T-helper 17 cell (primary cell): ENCODE measurements around the gene DHX30. TPM values are rescaled to one million over a fixed set of nuclear protein-coding genes. Genes with fewer than 3 reads are reported as not detected.
"Not testable (repeated sequence)": the region's sequence is repeated elsewhere in the genome, so short reads cannot be mapped to it uniquely, and the experiment has no call there.

Experiments used
- ATAC-seq: fragments of 150-1000 bp; cut with Tn5 transposase; 2 replicates; pipeline ENCODE4 v1.10.0; 2021; ENCODE audit warnings: mild to moderate bottlenecking, moderate library complexity
- DNase-seq, 3 donors: peaks; one replicate each; pipeline versions ENCODE4 v3.0.0 to v3.0.0-alpha.2; 2020 to 2021
- H3K9me3 ChIP-seq: one replicate; pipeline ENCODE4 v1.7.0; 2013; ENCODE audit warnings: low read length, mild to moderate bottlenecking; ENCODE audit not compliant: control insufficient read depth, poor library complexity, severe bottlenecking
- H3K27ac Mint-ChIP-seq: one replicate; pipeline ENCODE4 v1.8.0; 2022; ENCODE audit warnings: mild to moderate bottlenecking, moderate library complexity, mixed read lengths
- H3K27me3 Mint-ChIP-seq: one replicate; pipeline ENCODE4 v1.8.0; 2022; ENCODE audit warnings: mixed read lengths
- H3K36me3 Mint-ChIP-seq: one replicate; pipeline ENCODE4 v1.8.0; 2022; ENCODE audit warnings: low read depth, mixed read lengths
- H3K4me1 Mint-ChIP-seq: one replicate; pipeline ENCODE4 v1.8.0; 2022; ENCODE audit warnings: mild to moderate bottlenecking, mixed read lengths
- H3K4me3 Mint-ChIP-seq: one replicate; pipeline ENCODE4 v1.8.0; 2022; ENCODE audit warnings: mild to moderate bottlenecking, moderate library complexity, mixed read lengths
- total RNA-seq, 4 donors: library from RNA in 2 of 4; stranded (reverse) in 2 of 4; gene quantifications; one replicate each; pipeline ENCODE4 v1.2.3 and lab custom pipeline; 2022 to 2026

Gene DHX30, protein sequence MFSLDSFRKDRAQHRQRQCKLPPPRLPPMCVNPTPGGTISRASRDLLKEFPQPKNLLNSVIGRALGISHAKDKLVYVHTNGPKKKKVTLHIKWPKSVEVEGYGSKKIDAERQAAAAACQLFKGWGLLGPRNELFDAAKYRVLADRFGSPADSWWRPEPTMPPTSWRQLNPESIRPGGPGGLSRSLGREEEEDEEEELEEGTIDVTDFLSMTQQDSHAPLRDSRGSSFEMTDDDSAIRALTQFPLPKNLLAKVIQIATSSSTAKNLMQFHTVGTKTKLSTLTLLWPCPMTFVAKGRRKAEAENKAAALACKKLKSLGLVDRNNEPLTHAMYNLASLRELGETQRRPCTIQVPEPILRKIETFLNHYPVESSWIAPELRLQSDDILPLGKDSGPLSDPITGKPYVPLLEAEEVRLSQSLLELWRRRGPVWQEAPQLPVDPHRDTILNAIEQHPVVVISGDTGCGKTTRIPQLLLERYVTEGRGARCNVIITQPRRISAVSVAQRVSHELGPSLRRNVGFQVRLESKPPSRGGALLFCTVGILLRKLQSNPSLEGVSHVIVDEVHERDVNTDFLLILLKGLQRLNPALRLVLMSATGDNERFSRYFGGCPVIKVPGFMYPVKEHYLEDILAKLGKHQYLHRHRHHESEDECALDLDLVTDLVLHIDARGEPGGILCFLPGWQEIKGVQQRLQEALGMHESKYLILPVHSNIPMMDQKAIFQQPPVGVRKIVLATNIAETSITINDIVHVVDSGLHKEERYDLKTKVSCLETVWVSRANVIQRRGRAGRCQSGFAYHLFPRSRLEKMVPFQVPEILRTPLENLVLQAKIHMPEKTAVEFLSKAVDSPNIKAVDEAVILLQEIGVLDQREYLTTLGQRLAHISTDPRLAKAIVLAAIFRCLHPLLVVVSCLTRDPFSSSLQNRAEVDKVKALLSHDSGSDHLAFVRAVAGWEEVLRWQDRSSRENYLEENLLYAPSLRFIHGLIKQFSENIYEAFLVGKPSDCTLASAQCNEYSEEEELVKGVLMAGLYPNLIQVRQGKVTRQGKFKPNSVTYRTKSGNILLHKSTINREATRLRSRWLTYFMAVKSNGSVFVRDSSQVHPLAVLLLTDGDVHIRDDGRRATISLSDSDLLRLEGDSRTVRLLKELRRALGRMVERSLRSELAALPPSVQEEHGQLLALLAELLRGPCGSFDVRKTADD
- total RNA-seq (10 to 100 TPM; 66.8 to 74.2 TPM), total RNA-seq (lab: John Stamatoyannopoulos, UW) (81.6 to 154 reads per million in 2 donors)

DNA sequence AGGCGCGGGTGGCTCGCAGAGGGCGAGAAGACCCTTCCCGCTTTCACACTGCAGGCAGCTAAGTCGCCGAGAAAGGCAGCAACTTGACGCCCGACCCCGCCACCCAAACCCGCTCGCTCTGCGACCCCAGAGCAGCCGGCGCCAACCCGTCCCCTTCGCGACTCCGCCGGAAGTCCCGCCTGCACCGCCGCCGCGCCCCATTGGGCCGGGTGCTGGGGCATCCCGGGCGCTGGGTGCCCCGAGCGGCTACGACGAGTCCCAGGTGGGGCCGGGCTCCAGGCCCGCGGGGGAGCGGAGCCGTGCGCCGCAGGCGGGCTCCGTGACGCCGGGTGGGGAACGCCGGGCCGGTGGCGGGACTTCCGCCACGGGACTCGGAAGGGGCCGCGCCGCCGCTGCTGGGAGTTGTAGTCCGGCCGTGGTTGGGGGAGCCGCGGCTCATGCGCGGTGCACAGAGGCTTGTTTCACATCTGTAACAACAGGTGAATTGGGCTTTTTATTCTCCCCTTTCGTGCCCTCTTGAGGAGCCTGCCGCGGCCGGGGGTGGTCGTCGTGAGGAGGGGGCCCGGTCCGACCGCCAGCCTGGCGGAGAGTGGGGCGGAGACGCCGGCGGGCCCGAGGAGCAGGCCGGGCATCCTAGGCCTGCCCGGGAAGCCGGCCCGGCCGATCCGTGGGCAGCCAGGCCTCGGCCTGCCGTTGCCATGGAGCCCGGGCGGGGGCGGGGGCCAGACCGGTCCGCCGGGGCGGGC is at the start of gene DHX30:
DHX30 (plus strand) TSS at position 405 of the 746 bp plus-strand sequence. CDS start 7,546 bp downstream, outside the sequence.
- H3K4me1 Mint-ChIP-seq: peaks cover 14% of the 10 kb centered on the region
- ATAC-seq (peak; percentile 93), DNase-seq (peak; percentile 83 to 86 (median 84))
- no peaks in the 10 kb centered on the region for H3K27me3 Mint-ChIP-seq
- no peaks in the 10 kb centered on the region for H3K9me3 ChIP-seq
- H3K4me3 Mint-ChIP-seq: peak within 1 kb of the TSS; percentile 96
- no peaks in the 10 kb centered on the region for H3K36me3 Mint-ChIP-seq
- peak within 1 kb of the TSS; percentile 92 for H3K27ac Mint-ChIP-seq

DNA sequence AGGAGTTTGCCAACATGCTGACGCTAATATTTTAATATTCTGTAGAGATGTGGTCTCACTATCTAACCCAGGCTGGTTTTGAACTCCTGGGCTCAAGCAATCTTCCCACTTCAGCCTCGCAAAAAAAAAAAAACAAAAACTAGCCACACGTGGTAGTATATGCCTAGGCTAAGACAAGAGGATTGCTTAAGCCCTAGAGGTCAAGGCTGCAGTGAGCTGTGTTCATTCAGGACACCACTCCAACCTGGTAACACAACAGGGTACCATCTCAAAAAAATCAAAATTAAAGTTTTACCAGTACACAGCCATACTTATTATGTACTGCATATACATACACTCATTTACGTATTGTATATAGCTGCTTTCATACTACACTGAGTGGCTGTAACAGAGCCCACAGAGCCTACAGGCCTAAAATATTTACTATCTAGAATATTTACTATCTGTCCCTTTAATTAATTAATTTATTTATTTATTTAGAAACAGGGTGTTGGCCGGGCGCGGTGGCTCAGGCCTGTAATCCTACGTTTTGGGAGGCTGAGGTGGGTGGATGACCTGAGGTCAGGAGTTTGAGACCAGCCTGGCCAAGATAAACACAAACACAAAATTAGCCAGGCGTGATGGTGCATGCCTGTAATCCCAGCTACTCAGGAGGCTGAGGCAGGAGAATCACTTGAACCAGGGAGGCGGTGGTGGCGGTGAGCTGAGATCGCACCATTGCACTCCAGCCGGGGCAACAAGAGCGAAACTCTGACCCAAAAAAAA is 44.5 kb upstream of the DHX30 start:
- H3K27ac Mint-ChIP-seq: no peak overlapping the region

DNA sequence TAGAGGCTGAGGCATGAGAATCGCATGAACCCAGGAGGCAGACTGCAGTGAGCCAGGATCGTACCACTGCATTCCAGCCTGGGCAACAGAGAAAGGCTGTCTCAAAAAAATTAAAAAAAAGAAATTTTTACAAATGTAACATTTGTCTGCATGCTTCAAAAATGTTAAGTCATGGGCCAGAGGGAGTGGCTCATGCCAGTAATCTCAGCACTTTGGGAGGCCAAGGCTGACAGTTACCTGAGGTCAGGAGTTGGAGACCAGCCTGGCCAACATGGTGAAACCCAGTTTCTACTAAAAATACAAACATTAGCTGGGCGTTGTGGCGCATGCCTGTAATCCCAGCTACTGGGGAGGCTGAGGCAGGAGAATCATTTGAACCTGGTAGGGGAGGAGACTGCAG is 42.7 kb upstream of the DHX30 start:
- ATAC-seq, H3K36me3 Mint-ChIP-seq, H3K9me3 ChIP-seq, H3K27me3 Mint-ChIP-seq, DNase-seq, H3K4me3 Mint-ChIP-seq: not testable (repeated sequence)
- Mint-ChIP-seq H3K27ac (peak overlapping the region; percentile 69), H3K4me1 (peaks cover 15% of the 10 kb centered on the region)

More for the DNA sequence above, 44.5 kb upstream of the DHX30 start:
- DNase-seq (no peak), ATAC-seq (no peak)
- Mint-ChIP-seq H3K36me3 (no peaks in the 10 kb centered on the region), H3K4me1 (peaks cover 13% of the 10 kb centered on the region), H3K4me3 (no peak overlapping the region), H3K27me3 (no peaks in the 10 kb centered on the region)
- no peaks in the 10 kb centered on the region for H3K9me3 ChIP-seq

DNA sequence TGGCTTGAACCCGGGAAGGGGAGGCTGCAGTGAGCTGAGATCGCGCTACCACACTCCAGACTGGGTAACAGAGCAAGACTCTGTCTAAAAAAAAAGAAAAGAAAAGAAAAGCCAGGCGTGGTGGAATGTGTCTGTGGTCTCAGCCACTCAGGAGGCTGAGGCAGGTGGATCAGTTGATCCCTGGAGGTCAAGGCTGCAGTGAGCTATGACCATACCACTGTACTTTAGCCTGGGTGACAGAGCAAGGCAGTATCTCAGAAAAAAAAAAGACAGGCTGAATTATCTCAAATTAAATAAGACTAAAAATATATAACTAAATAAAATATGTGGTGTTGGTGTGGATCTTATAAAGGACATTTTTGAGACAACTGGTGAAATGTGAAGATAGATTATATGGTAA is 41.9 kb upstream of the DHX30 start:
- Mint-ChIP-seq H3K27me3 (no peaks in the 10 kb centered on the region), H3K27ac (peak overlapping the region; percentile 74), H3K4me1 (peaks cover 17% of the 10 kb centered on the region), H3K4me3 (no peak overlapping the region), H3K36me3 (peaks cover 2% of the 10 kb centered on the region)
- no peaks in the 10 kb centered on the region for H3K9me3 ChIP-seq
- DNase-seq (no peak), ATAC-seq (no peak)

DNA sequence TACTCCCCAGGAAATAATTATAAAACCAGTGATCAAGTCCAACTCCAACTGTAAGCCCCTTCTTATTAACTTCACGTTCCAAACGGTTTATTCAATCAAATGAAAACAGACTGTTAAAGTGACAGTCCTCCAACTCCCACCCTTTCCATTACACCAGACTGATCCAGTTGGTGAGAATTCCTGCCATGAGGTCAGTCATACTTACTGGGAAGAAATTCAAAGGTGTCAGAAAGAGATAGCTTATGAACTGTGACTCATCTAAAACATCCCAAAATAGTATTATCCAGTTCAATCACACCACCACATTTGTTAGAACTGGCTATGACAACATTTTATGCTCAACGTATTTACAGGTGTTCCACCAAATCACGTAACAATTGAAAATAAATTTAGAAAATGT is 40.7 kb upstream of the DHX30 start:
- Mint-ChIP-seq H3K27ac (peak overlapping the region; percentile 74), H3K36me3 (peaks cover 2% of the 10 kb centered on the region), H3K4me3 (no peak overlapping the region), H3K27me3 (no peaks in the 10 kb centered on the region), H3K4me1 (peaks cover 12% of the 10 kb centered on the region)
- H3K9me3 ChIP-seq: no peaks in the 10 kb centered on the region
- DNase-seq (no peak), ATAC-seq (no peak)

DNA sequence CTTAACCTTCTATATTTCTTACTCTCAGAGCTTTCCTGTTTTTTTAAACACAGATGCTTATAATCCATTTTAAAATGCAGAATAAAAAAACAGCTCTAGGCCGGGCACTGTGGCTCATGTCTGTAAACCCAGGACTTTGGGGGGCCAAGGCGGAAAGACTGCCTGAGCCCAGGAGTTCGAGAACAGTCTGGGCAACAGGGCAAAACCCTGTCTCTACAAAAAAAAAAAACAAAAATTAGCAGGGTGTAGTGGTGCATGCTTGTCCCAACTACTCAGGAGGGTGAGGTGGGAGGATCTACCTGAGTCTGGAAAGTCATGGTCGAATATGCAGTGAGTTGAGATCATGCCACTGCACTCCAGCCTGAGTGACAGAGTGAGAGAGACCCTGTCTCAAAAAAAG is 36.8 kb upstream of the DHX30 start:
- no peak for DNase-seq
- no peaks in the 10 kb centered on the region for H3K27me3 Mint-ChIP-seq
- H3K4me1 Mint-ChIP-seq: peaks cover 16% of the 10 kb centered on the region
- peak overlapping the region; percentile 9 for H3K27ac Mint-ChIP-seq
- H3K9me3 ChIP-seq: no peaks in the 10 kb centered on the region
- no peak for ATAC-seq
- no peak overlapping the region for H3K4me3 Mint-ChIP-seq
- peaks cover 6% of the 10 kb centered on the region for H3K36me3 Mint-ChIP-seq

DNA sequence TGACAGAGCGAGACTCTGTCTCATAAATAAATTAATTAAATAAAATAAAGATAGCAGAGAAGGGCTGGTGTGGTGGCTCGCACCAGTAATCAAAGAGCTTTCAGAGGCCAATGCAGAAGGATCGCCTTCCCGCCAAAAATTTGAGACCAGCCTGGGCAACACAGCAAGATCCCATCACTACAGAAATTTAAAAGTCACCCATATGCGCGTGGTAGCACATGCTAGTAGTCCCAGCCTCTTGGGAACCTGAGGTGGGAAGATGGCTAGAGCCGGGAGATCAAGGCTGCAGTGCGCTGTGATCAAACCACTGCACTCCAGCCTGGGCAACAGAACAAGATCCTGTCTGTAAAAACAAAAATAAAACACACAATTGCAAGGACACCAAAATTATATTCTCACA is 30.9 kb upstream of the DHX30 start:
- no peak for DNase-seq
- ATAC-seq: no peak
- no peaks in the 10 kb centered on the region for H3K27me3 Mint-ChIP-seq
- H3K27ac Mint-ChIP-seq: no peak overlapping the region
- no peaks in the 10 kb centered on the region for H3K9me3 ChIP-seq
- no peak overlapping the region for H3K4me3 Mint-ChIP-seq
- H3K4me1 Mint-ChIP-seq: peaks cover 15% of the 10 kb centered on the region
- H3K36me3 Mint-ChIP-seq: peaks cover 5% of the 10 kb centered on the region

DNA sequence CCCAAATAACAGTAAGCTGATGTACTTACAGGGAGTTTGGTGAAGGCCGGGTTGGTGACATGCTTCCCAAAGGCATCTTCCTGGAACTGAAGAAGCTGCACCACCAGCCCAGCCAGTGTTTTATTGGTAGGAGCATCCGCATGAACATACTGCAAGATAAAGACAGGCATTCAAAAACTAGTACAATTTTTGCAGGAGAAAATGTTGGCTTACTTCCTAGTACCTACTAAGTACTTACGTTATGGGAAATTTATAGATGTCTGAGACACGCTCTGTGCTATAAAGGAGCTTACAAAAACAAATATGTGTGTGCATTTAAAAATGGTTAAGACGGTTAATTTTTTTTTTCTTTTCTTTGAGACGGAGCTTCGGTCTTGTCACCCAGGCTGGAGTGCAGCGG is 30.1 kb upstream of the DHX30 start:
- Mint-ChIP-seq H3K27me3 (no peaks in the 10 kb centered on the region), H3K4me1 (peaks cover 15% of the 10 kb centered on the region), H3K4me3 (no peak overlapping the region), H3K36me3 (peaks cover 5% of the 10 kb centered on the region), H3K27ac (no peak overlapping the region)
- ATAC-seq: no peak
- no peaks in the 10 kb centered on the region for H3K9me3 ChIP-seq
- DNase-seq: no peak

DNA sequence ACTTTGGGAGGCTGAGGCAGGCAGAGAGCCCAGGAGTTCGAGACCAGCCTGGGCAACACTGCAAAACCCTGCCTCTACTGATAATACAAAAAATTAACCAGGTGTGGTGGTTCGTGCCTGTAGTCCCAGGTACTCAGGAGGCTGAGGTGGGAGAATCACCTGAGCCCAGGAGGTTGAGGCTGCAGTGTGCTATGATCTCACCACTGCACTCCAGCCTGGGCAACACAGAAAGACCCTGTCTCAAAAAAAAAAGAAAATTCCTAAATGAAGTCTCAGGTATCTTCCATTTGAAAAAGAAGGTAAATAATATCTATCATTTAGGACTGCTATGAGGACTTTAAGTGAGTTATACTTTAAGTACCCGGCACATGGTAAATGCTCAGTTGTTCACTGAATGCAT is 24.2 kb upstream of the DHX30 start:
- H3K4me3 Mint-ChIP-seq: peak overlapping the region; percentile 78
- no peaks in the 10 kb centered on the region for H3K36me3 Mint-ChIP-seq
- DNase-seq (no peak), ATAC-seq (no peak)
- peaks cover 25% of the 10 kb centered on the region for H3K4me1 Mint-ChIP-seq
- no peaks in the 10 kb centered on the region for H3K27me3 Mint-ChIP-seq
- H3K27ac Mint-ChIP-seq: no peak overlapping the region
- no peaks in the 10 kb centered on the region for H3K9me3 ChIP-seq

DNA sequence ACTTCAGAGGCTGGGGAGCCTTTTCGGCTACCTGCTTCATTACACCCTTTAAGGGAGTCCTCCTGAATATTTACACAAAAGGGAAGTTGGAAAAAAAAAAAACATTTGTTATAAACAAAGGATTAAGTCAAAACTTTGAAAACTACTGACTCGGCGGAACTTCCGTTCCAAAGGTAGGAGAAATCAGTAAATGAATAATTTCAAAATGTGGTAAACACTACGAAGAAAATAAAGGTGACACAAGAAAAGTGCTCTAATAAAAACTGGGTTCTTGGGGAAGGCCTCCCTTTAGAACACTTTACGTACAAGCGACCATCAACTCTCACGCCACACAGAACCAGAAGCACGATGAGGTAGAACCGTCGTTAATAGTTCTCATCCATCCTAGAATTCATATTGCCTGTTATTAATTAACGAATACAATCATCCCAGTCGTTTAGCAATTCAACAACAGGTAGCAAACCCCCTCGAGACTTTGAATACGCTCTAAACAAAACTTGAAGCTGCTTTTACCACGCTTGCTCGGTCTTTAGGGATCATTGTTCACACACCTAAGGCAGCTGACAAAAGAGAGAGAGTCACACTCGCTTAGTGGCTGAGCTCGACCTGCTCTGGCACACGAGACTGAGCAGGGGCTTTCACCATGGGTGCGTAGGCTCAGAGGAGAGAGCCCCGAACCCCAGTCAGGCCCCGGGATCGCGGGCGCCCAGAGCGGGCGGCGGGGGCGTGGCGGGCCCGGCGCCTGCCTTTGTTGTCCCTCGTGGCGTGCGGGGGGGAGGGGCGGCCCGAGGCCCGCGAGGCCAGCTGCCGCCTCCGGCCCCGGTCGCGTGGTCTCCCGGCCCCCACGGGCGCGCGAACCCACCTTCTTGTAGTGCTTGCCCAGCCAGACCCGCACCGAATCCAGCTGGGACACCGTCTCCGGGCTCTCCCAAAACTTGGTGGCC is 21.9 kb upstream of the DHX30 start:
- H3K9me3 ChIP-seq: no peaks in the 10 kb centered on the region
- Mint-ChIP-seq H3K4me3 (peak overlapping the region; percentile 96), H3K27me3 (no peaks in the 10 kb centered on the region), H3K27ac (peak overlapping the region; percentile 99), H3K4me1 (peaks cover 21% of the 10 kb centered on the region), H3K36me3 (no peaks in the 10 kb centered on the region)
- peak; percentile 59 for ATAC-seq
- DNase-seq: peak; percentile 48 to 66 (median 63)
